ENCODE measurements around the gene CNTNAP2.

DNA sequence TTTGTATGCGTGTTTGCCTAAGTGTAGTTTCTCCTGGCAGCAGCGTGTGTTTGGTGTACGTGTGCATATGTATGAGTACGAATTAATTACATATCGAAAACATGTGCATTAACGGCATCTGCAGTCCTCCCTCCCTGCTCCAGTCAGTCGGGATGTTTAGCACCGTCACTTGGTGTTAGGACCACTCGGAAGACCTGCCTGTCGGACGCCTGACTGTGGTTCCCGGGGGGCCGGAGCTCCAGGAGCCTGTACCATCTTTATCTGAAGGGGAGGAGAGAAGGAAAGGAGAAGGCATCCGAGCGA, 1.1 kb upstream of the CNTNAP2 start:
- TF ChIP-seq ATF1 (CRISPR knock-in tag; IDR thresholded peaks at IDR 0.05) = no peak
- TF ChIP-seq ATF1 (tag; IDR thresholded peaks at IDR 0.05) = no peak
- TF ChIP-seq, protein P1, sequence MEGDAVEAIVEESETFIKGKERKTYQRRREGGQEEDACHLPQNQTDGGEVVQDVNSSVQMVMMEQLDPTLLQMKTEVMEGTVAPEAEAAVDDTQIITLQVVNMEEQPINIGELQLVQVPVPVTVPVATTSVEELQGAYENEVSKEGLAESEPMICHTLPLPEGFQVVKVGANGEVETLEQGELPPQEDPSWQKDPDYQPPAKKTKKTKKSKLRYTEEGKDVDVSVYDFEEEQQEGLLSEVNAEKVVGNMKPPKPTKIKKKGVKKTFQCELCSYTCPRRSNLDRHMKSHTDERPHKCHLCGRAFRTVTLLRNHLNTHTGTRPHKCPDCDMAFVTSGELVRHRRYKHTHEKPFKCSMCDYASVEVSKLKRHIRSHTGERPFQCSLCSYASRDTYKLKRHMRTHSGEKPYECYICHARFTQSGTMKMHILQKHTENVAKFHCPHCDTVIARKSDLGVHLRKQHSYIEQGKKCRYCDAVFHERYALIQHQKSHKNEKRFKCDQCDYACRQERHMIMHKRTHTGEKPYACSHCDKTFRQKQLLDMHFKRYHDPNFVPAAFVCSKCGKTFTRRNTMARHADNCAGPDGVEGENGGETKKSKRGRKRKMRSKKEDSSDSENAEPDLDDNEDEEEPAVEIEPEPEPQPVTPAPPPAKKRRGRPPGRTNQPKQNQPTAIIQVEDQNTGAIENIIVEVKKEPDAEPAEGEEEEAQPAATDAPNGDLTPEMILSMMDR (IDR thresholded peaks at IDR 0.05 in 2 of 3, conservative IDR thresholded peaks at IDR 0.05 in 1 of 3; ENCODE audit: insufficient read depth in 2 of 3, low read depth in 1 of 3, low read length in 3 of 3) = no peak
- TF ChIP-seq POLR2AphosphoS5 (IDR thresholded peaks at IDR 0.05; ENCODE audit: control insufficient read depth, insufficient read depth, low read depth, low read length) = no peak
- no peak for TF ChIP-seq BRCA1 (IDR thresholded peaks at IDR 0.05)
- TF ChIP-seq BRCA1 (CRISPR knock-in tag; IDR thresholded peaks at IDR 0.05) = no peak
- no peak for TF ChIP-seq ATF7 (IDR thresholded peaks at IDR 0.05)
- TF ChIP-seq SNRNP70 (optimal IDR thresholded peaks at IDR 0.05; ENCODE audit: low read depth, low read length) = no peak
- no peak for TF ChIP-seq GTF2A2 (tag; IDR thresholded peaks at IDR 0.05)
- no peak for TF ChIP-seq ZNF217 (CRISPR knock-in tag; IDR thresholded peaks at IDR 0.05)
